RWPE2 (cell line): ENCODE results near the gene OSM.

Experiments
- ATAC-seq: fragments of 200-7000 bp; cut with Tn5 transposase; 3 replicates; pipeline ENCODE4 v1.9.1; 2021; ENCODE audit warnings: low read depth
- DNase-seq: peaks from one replicate; pipeline ENCODE4 v3.0.0-alpha.2; 2020; ENCODE audit warnings: low spot score
- H3K27ac ChIP-seq: fragments of 450-650 bp; 2 replicates; pipeline ENCODE4 v1.5.1; 2017; ENCODE audit warnings: mild to moderate bottlenecking; ENCODE audit not compliant: poor library complexity, severe bottlenecking
- H3K27me3 ChIP-seq: fragments of 250-450 bp; sonication (Bioruptor Pico); 2 replicates; pipeline ENCODE4 v1.5.1; 2021; ENCODE audit warnings: mild to moderate bottlenecking, moderate library complexity; ENCODE audit not compliant: insufficient read depth, poor library complexity, severe bottlenecking
- H3K36me3 ChIP-seq: fragments of 250-450 bp; sonication (Bioruptor Pico); 2 replicates; pipeline ENCODE4 v1.5.1; 2020; ENCODE audit warnings: low read depth, mild to moderate bottlenecking, moderate library complexity
- H3K4me1 ChIP-seq: fragments of 250-450 bp; sonication (Bioruptor Pico); 2 replicates; pipeline ENCODE4 v1.5.1; 2021; ENCODE audit warnings: mild to moderate bottlenecking, moderate library complexity; ENCODE audit not compliant: insufficient read depth, poor library complexity, severe bottlenecking
- H3K4me3 ChIP-seq: fragments of 250-450 bp; sonication (Bioruptor Pico); 2 replicates; pipeline ENCODE4 v1.5.1; 2021; ENCODE audit warnings: mild to moderate bottlenecking, moderate library complexity; ENCODE audit not compliant: severe bottlenecking
- H3K9me3 ChIP-seq: fragments of 250-450 bp; sonication (Bioruptor Pico); 2 replicates; pipeline ENCODE4 v1.5.1; 2021; ENCODE audit warnings: mild to moderate bottlenecking, moderate library complexity; ENCODE audit not compliant: severe bottlenecking
- CTCF ChIP-seq: fragments of 450-650 bp; IDR thresholded peaks from one replicate; pipeline ENCODE4 v1.5.1; 2017; ENCODE audit warnings: mild to moderate bottlenecking, moderate library complexity; ENCODE audit not compliant: poor library complexity, severe bottlenecking

OSM gene

GRCh38 chr22:30267382-30268302 is 991 bp upstream of the OSM start:
- Histone ChIP-seq H3K4me1 (no peaks in the 10 kb centered on the region), H3K27me3 (no peaks in the 10 kb centered on the region), H3K36me3 (no peaks in the 10 kb centered on the region), H3K9me3 (no peaks in the 10 kb centered on the region), H3K4me3 (no peak overlapping the region), H3K27ac (no peak overlapping the region)
- ATAC-seq (no peak), DNase-seq (no peak)
- TF ChIP-seq CTCF, result no peak

GRCh38 chr22:30265823-30266444 is 717 bp downstream of the OSM start:
- TF ChIP-seq CTCF, result no peak
- ATAC-seq, result peak; percentile 8; the same call in 1 of the 3 replicates
- peaks cover 3% of the 10 kb centered on the region for H3K4me1 ChIP-seq

DNA sequence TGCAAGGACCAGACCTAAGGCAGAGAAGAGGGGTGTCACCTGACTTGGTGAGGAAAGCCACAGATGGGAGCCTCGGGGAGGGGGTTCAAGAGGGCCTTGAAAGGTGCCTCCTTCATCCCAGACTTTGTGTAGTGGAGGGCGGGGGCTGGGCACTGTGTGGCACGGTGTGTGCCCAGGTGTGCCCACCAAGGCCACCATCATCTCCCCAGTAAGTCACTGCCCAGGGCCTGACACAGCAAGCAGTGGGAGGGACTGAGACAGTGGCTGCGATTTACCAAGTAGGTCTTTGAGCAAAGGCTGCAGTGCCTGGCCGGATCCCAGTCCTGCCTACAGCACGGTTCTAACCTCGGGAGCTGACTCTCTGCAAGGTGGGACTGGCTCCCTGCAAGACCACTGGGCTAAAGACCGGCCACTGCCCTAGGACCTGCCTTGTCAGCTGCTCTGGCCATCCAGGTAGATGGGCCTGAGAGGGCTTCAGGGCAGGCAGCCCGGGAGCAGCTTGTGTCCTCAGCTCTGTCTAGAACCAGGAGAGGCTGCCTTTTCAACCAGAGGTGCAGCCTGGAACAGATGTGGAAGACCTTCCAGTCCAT is 1.4 kb downstream of the OSM start:
- no peak for TF ChIP-seq CTCF
- Histone ChIP-seq H3K4me1 (peaks cover 3% of the 10 kb centered on the region), H3K27ac (no peak overlapping the region), H3K9me3 (no peaks in the 10 kb centered on the region), H3K36me3 (no peaks in the 10 kb centered on the region), H3K4me3 (no peak overlapping the region), H3K27me3 (no peaks in the 10 kb centered on the region)
- DNase-seq (no peak), ATAC-seq (no peak)

More at GRCh38 chr22:30265823-30266444, 717 bp downstream of the OSM start:
- H3K9me3 ChIP-seq, result no peaks in the 10 kb centered on the region
- no peak for DNase-seq
- H3K36me3 ChIP-seq, result no peaks in the 10 kb centered on the region
- no peaks in the 10 kb centered on the region for H3K27me3 ChIP-seq
- H3K4me3 ChIP-seq, result no peak overlapping the region
- H3K27ac ChIP-seq, result no peak overlapping the region

DNA sequence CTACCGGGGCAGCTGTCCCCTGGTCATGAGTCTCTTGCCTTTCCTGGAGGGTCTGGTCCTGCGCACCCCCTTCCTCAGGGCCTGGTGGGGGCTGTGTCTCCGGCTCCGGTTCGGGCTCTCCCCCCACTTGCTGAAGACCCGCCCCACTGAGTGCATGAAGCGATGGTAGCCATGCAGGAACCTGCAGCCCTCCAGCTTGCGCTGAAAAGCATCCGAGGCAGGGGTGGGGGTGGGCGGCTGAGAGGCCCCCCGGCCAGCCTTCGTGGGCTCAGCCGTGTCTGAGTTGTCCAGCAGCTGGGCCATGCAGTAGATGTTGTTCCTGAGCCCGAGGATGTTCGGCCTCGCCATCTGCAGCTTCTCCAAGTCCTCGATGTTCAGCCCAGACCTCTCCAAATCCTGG is 2.8 kb downstream of the OSM start:
- no peak for DNase-seq
- ATAC-seq, result no peak
- Histone ChIP-seq H3K27ac (no peak overlapping the region), H3K36me3 (no peaks in the 10 kb centered on the region), H3K9me3 (no peaks in the 10 kb centered on the region), H3K4me1 (peaks cover 3% of the 10 kb centered on the region), H3K4me3 (no peak overlapping the region), H3K27me3 (no peaks in the 10 kb centered on the region)
- no peak for TF ChIP-seq CTCF
